ENCODE results near the gene PGM3.
"Not testable (repeated sequence)": the region's sequence is repeated elsewhere in the genome, so short reads cannot be mapped to it uniquely, and the experiment has no call there.

GRCh38 chr6:83191974-83192373, 1.1 kb downstream of the PGM3 start:
- TF ChIP-seq EZH2 (IDR thresholded peaks at IDR 0.05; ENCODE audit: low read length, unreplicated experiment) = not testable (repeated sequence)
- TF ChIP-seq, protein P1, sequence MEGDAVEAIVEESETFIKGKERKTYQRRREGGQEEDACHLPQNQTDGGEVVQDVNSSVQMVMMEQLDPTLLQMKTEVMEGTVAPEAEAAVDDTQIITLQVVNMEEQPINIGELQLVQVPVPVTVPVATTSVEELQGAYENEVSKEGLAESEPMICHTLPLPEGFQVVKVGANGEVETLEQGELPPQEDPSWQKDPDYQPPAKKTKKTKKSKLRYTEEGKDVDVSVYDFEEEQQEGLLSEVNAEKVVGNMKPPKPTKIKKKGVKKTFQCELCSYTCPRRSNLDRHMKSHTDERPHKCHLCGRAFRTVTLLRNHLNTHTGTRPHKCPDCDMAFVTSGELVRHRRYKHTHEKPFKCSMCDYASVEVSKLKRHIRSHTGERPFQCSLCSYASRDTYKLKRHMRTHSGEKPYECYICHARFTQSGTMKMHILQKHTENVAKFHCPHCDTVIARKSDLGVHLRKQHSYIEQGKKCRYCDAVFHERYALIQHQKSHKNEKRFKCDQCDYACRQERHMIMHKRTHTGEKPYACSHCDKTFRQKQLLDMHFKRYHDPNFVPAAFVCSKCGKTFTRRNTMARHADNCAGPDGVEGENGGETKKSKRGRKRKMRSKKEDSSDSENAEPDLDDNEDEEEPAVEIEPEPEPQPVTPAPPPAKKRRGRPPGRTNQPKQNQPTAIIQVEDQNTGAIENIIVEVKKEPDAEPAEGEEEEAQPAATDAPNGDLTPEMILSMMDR (conservative IDR thresholded peaks at IDR 0.05; ENCODE audit: low read depth, low read length) = not testable (repeated sequence)
